Keratinocyte (primary cell): Measurements from ENCODE around the gene SPRR2F. TPM values are rescaled to one million over a fixed set of nuclear protein-coding genes. Genes with fewer than 3 reads are reported as not detected.

ENCODE experiments used
- DNase-seq: peaks from one replicate; pipeline ENCODE4 v3.0.0-alpha.2; 2011; ENCODE audit warnings: low read depth, missing footprints, low spot score
- FAIRE-seq: peaks from 2 replicates; lab custom pipeline; 2011; peaks lifted over from hg19 to GRCh38; lab: Jason Lieb, UNC
- H2AFZ ChIP-seq: 2 replicates; pipeline ENCODE4 v1.6.0; 2012; ENCODE audit warnings: low read length, control low read depth, inconsistent platforms; ENCODE audit not compliant: control insufficient read depth
- H3K27ac ChIP-seq: 2 replicates; pipeline ENCODE4 v1.5.1; 2011; ENCODE audit warnings: low read length; ENCODE audit not compliant: control insufficient read depth, insufficient read depth
- H3K27me3 ChIP-seq: 3 replicates; pipeline ENCODE4 v1.6.0; 2011; ENCODE audit warnings: low read length; ENCODE audit not compliant: control insufficient read depth, insufficient read depth; ENCODE audit errors: extremely low read depth
- H3K36me3 ChIP-seq, 2 experiments: 2 replicates in 1 of 2; 3 replicates in 1 of 2; pipeline ENCODE4 v1.5.1; 2011; ENCODE audit warnings: low read length in 2 of 2, mild to moderate bottlenecking in 1 of 2; ENCODE audit not compliant: control insufficient read depth in 2 of 2, insufficient read depth in 2 of 2; ENCODE audit errors: extremely low read depth in 1 of 2
- H3K4me1 ChIP-seq: 3 replicates; pipeline ENCODE4 v1.5.1; 2011; ENCODE audit warnings: low read length; ENCODE audit not compliant: control insufficient read depth, insufficient read depth; ENCODE audit errors: extremely low read depth
- H3K4me2 ChIP-seq: 3 replicates; pipeline ENCODE4 v1.6.0; 2011; ENCODE audit warnings: low read depth, low read length; ENCODE audit not compliant: control insufficient read depth, insufficient read depth; ENCODE audit errors: extremely low read depth
- H3K4me3 ChIP-seq, 3 experiments: fragments of 200-600 bp in 1 of 3; sonication (generic) in 1 of 3; 2 replicates in 2 of 3; 3 replicates in 1 of 3; pipeline ENCODE4 v1.5.1; 2011 to 2016; ENCODE audit warnings: low read length in 3 of 3, mild to moderate bottlenecking in 3 of 3, control low read depth in 2 of 3, inconsistent platforms in 1 of 3, low read depth in 1 of 3, mixed read lengths in 1 of 3, mixed run types in 1 of 3, moderate library complexity in 1 of 3; ENCODE audit not compliant: control insufficient read depth in 2 of 3, insufficient read depth in 2 of 3; ENCODE audit errors: extremely low read depth in 1 of 3
- H3K79me2 ChIP-seq: 2 replicates; pipeline ENCODE4 v1.6.0; 2012; ENCODE audit warnings: low read length; ENCODE audit not compliant: control insufficient read depth, insufficient read depth
- H3K9ac ChIP-seq: 3 replicates; pipeline ENCODE4 v1.6.0; 2011; ENCODE audit warnings: low read length; ENCODE audit not compliant: control insufficient read depth, insufficient read depth; ENCODE audit errors: extremely low read depth
- H3K9me1 ChIP-seq: 3 replicates; pipeline ENCODE4 v1.6.0; 2011; ENCODE audit warnings: low read length; ENCODE audit not compliant: control insufficient read depth, insufficient read depth; ENCODE audit errors: extremely low read depth
- H3K9me3 ChIP-seq: 2 replicates; pipeline ENCODE4 v1.5.1; 2012; ENCODE audit warnings: low read depth, low read length; ENCODE audit not compliant: control insufficient read depth
- H4K20me1 ChIP-seq: 3 replicates; pipeline ENCODE4 v1.6.0; 2011; ENCODE audit warnings: low read length; ENCODE audit not compliant: control insufficient read depth, insufficient read depth; ENCODE audit errors: extremely low read depth
- EZH2 ChIP-seq: IDR thresholded peaks from one replicate; pipeline ENCODE4 v1.6.1; 2012; ENCODE audit warnings: inconsistent platforms, mild to moderate bottlenecking, low read length, moderate library complexity
- dilution Hi-C: fragments of 300-500 bp; cut with MboI; formaldehyde crosslinking; loops from one replicate; pipeline ENCODE4 v1.7.0; 2020; ENCODE audit warnings: low sequenced_read_pairs; ENCODE audit not compliant: extremely low pct_ligation_motif_present
- polyA plus RNA-seq, 5 experiments: library from polyadenylated mRNA; depleted of rRNA in 3 of 5; stranded (reverse) in 3 of 5; stranded (forward) in 1 of 5; unstranded in 1 of 5; fragments of >200 nt; gene quantifications; 1 replicate in 1 of 5; 2 replicates in 3 of 5; 3 replicates in 1 of 5; pipeline versions ENCODE4 v1.2.1 to v1.2.3, GENCODE V29; 2011 to 2012; ENCODE audit warnings: missing spikeins in 2 of 5, low read depth in 1 of 5, low replicate concordance in 1 of 5
- small RNA-seq, 3 experiments: library from RNA; depleted of rRNA; stranded (forward); fragments of <200 nt; gene quantifications; one replicate each; pipeline ENCODE3, GENCODE V24; 2012; ENCODE audit warnings: low read depth in 3 of 3, low replicate concordance in 1 of 3; ENCODE audit not compliant: insufficient read length in 3 of 3
- TF ChIP-seq, protein P1 (sequence below), 3 experiments: IDR thresholded peaks in 1 of 3; conservative IDR thresholded peaks in 1 of 3; optimal IDR thresholded peaks in 1 of 3; 2 replicates in 2 of 3; 3 replicates in 1 of 3; pipeline versions ENCODE3 to v1.5.1; 2011; ENCODE audit warnings: low read length in 3 of 3, mild to moderate bottlenecking in 3 of 3, moderate library complexity in 2 of 3, control low read depth in 1 of 3, inconsistent platforms in 1 of 3; ENCODE audit not compliant: insufficient read depth in 2 of 3; ENCODE audit errors: extremely low read depth in 1 of 3

Gene SPRR2F
- polyA plus RNA-seq, 1 donor (not counting 4 experiments of a cell fraction or from before 2014, with no cell fraction given) = not detected

DNA sequence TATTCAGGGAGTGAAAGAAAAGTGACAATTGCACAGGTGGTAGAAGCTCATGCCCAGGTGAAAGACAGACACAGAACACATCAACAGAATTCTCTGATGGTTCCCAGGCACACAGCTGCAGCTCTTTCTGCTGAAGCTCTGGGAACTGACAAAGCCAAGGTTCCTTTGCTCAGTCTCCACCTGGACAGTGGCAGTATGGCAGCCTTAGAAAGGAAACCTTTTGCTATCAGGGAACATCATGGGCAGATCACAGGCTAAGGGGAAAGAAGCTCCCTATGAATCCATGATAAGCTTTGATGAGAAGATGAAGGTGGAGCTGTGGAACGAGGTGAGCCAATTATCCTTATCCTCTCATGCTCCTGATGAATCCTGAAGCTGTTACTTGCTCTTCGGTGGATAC, 43.1 kb downstream of the SPRR2F start:
- Histone ChIP-seq H3K27ac (no peak overlapping the region), H4K20me1 (no peaks in the 10 kb centered on the region), H2AFZ (no peak overlapping the region), H3K27me3 (no peaks in the 10 kb centered on the region), H3K9ac (no peak overlapping the region), H3K9me3 (no peaks in the 10 kb centered on the region), H3K79me2 (no peaks in the 10 kb centered on the region), H3K4me1 (no peaks in the 10 kb centered on the region), H3K4me3 (no peak overlapping the region), H3K36me3 (no peaks in the 10 kb centered on the region), H3K4me2 (no peak overlapping the region), H3K9me1 (no peaks in the 10 kb centered on the region)
- dilution Hi-C loops = no loop called here
- TF ChIP-seq EZH2 = no peak
- TF ChIP-seq, protein P1, sequence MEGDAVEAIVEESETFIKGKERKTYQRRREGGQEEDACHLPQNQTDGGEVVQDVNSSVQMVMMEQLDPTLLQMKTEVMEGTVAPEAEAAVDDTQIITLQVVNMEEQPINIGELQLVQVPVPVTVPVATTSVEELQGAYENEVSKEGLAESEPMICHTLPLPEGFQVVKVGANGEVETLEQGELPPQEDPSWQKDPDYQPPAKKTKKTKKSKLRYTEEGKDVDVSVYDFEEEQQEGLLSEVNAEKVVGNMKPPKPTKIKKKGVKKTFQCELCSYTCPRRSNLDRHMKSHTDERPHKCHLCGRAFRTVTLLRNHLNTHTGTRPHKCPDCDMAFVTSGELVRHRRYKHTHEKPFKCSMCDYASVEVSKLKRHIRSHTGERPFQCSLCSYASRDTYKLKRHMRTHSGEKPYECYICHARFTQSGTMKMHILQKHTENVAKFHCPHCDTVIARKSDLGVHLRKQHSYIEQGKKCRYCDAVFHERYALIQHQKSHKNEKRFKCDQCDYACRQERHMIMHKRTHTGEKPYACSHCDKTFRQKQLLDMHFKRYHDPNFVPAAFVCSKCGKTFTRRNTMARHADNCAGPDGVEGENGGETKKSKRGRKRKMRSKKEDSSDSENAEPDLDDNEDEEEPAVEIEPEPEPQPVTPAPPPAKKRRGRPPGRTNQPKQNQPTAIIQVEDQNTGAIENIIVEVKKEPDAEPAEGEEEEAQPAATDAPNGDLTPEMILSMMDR (optimal IDR thresholded peaks at IDR 0.05 in 1 of 3, IDR thresholded peaks at IDR 0.05 in 1 of 3, conservative IDR thresholded peaks at IDR 0.05 in 1 of 3; ENCODE audit: extremely low read depth in 1 of 3, insufficient read depth in 2 of 3, low read length in 3 of 3) = no peak
- FAIRE-seq = no peak
- no peak for DNase-seq

Small RNAs within 50 kb of the gene (small RNA-seq; reads per million reads assigned to genes)
- gene SPRR2C = 0 reads per million in 3 experiments

Other genes starting within 250 kb of the SPRR2F start
- 0.08 to 0.53 TPM in 2 of 3 replicates, not detected in the other for gene SMCP, start 235.2 kb downstream of the SPRR2F start, polyA plus RNA-seq
- gene IVL, start 205.0 kb downstream of the SPRR2F start, polyA plus RNA-seq = 61.1 to 231 TPM (median 89.2 TPM) in 3 replicates
- gene SPRR5, start 166.3 kb downstream of the SPRR2F start, polyA plus RNA-seq = 0.12 to 0.35 TPM (median 0.30 TPM) in 3 replicates
- 1.7 to 4.8 TPM (median 1.9 TPM) in 3 replicates for gene SPRR4, start 142.9 kb downstream of the SPRR2F start, polyA plus RNA-seq
- gene SPRR1A, start 129.4 kb downstream of the SPRR2F start, polyA plus RNA-seq = 5.5 to 35.0 TPM (median 18.0 TPM) in 3 replicates
- gene SPRR3, start 111.8 kb downstream of the SPRR2F start, polyA plus RNA-seq = 2.9 to 8.3 TPM (median 5.4 TPM) in 3 replicates
- 253 to 503 TPM (median 436 TPM) in 3 replicates for gene SPRR1B, start 82.3 kb downstream of the SPRR2F start, polyA plus RNA-seq
- 6.6 to 29.4 TPM (median 13.4 TPM) in 3 replicates for gene SPRR2D, start 72.4 kb downstream of the SPRR2F start, polyA plus RNA-seq
- 4.7 to 21.5 TPM (median 5.5 TPM) in 3 replicates for gene SPRR2A, start 56.0 kb downstream of the SPRR2F start, polyA plus RNA-seq
- gene SPRR2B, start 41.9 kb downstream of the SPRR2F start, polyA plus RNA-seq = 0.45 to 0.48 TPM in 2 of 3 replicates, not detected in the other
- gene SPRR2E, start 19.0 kb downstream of the SPRR2F start, polyA plus RNA-seq = 6.7 to 16.2 TPM (median 10.5 TPM) in 3 replicates
- 0.73 to 6.2 TPM (median 3.3 TPM) in 3 replicates for gene SPRR2G, start 37.4 kb upstream of the SPRR2F start, polyA plus RNA-seq
- not detected in 3 replicates for gene LELP1, start 89.9 kb upstream of the SPRR2F start, polyA plus RNA-seq
- 2.6 to 6.6 TPM (median 2.8 TPM) in 3 replicates for gene PRR9, start 104.1 kb upstream of the SPRR2F start, polyA plus RNA-seq
- not detected in 3 replicates for gene LORICRIN, start 146.2 kb upstream of the SPRR2F start, polyA plus RNA-seq
- 0.93 to 1.9 TPM (median 1.0 TPM) in 3 replicates for gene PGLYRP3, start 199.4 kb upstream of the SPRR2F start, polyA plus RNA-seq
- 2.4 to 21.6 TPM (median 3.8 TPM) in 3 replicates for gene PGLYRP4, start 235.3 kb upstream of the SPRR2F start, polyA plus RNA-seq
- 238 to 1,827 TPM (median 297 TPM) in 3 replicates for gene S100A9, start 244.3 kb upstream of the SPRR2F start, polyA plus RNA-seq